DND-41 (cell line): ENCODE results near the gene NKAIN2.
"Not testable (repeated sequence)": the region's sequence is repeated elsewhere in the genome, so short reads cannot be mapped to it uniquely, and the experiment has no call there.

Source experiments
- ATAC-seq: fragments of 200-7000 bp; cut with Tn5 transposase; 3 replicates; pipeline ENCODE4 v1.9.1; 2021; ENCODE audit warnings: low read depth; ENCODE audit not compliant: insufficient read depth
- DNase-seq: peaks from one replicate; pipeline ENCODE4 v3.0.0-alpha.2; 2020
- H2AFZ ChIP-seq: 2 replicates; pipeline ENCODE4 v1.6.0; 2012; ENCODE audit warnings: low read depth, low read length
- H3K27ac ChIP-seq: 2 replicates; pipeline ENCODE4 v1.5.1; 2012; ENCODE audit warnings: low read length, inconsistent platforms
- H3K27me3 ChIP-seq: fragments of 200-600 bp; sonication (generic); 2 replicates; pipeline ENCODE4 v1.6.0; 2012; ENCODE audit warnings: low read length, mild to moderate bottlenecking, inconsistent platforms; ENCODE audit not compliant: insufficient read depth, poor library complexity
- H3K36me3 ChIP-seq: 2 replicates; pipeline ENCODE4 v1.5.1; 2012; ENCODE audit warnings: low read length, inconsistent platforms; ENCODE audit not compliant: insufficient read depth
- H3K4me1 ChIP-seq: 2 replicates; pipeline ENCODE4 v1.5.1; 2012; ENCODE audit warnings: mild to moderate bottlenecking, low read length; ENCODE audit not compliant: insufficient read depth
- H3K4me2 ChIP-seq: 2 replicates; pipeline ENCODE4 v1.6.0; 2012; ENCODE audit warnings: mild to moderate bottlenecking, moderate library complexity, low read length, inconsistent platforms; ENCODE audit not compliant: insufficient read depth
- H3K4me3 ChIP-seq, 2 experiments: fragments of 200-600 bp in 1 of 2; shearing (Covaris generic) in 1 of 2; 2 replicates each; pipeline ENCODE4 v1.5.1; 2012 to 2016; ENCODE audit warnings: inconsistent platforms in 2 of 2, low read length in 2 of 2, mild to moderate bottlenecking in 2 of 2, low read depth in 1 of 2, moderate library complexity in 1 of 2
- H3K79me2 ChIP-seq: 2 replicates; pipeline ENCODE4 v1.6.0; 2012; ENCODE audit warnings: low read length, inconsistent platforms; ENCODE audit not compliant: insufficient read depth
- H3K9ac ChIP-seq: 2 replicates; pipeline ENCODE4 v1.6.0; 2012; ENCODE audit warnings: low read depth, mild to moderate bottlenecking, inconsistent platforms, low read length, moderate library complexity
- H3K9me3 ChIP-seq: 2 replicates; pipeline ENCODE4 v1.5.1; 2012; ENCODE audit warnings: low read length, moderate library complexity, mild to moderate bottlenecking, inconsistent platforms; ENCODE audit not compliant: insufficient read depth, severe bottlenecking
- H4K20me1 ChIP-seq: 2 replicates; pipeline ENCODE4 v1.6.0; 2012; ENCODE audit warnings: low read length; ENCODE audit not compliant: insufficient read depth
- EZH2 ChIP-seq: IDR thresholded peaks from 3 replicates; pipeline ENCODE4 v1.6.1; 2012; ENCODE audit warnings: borderline replicate concordance, low read depth, mild to moderate bottlenecking, moderate library complexity, low read length, inconsistent platforms; ENCODE audit not compliant: severe bottlenecking
- TF ChIP-seq, protein P1 (sequence below): IDR thresholded peaks from 2 replicates; pipeline ENCODE4 v1.5.1; 2012; ENCODE audit warnings: borderline replicate concordance, low read length, moderate library complexity, mild to moderate bottlenecking; ENCODE audit not compliant: poor library complexity, severe bottlenecking; ENCODE audit errors: extremely low read depth

NKAIN2 gene

DNA sequence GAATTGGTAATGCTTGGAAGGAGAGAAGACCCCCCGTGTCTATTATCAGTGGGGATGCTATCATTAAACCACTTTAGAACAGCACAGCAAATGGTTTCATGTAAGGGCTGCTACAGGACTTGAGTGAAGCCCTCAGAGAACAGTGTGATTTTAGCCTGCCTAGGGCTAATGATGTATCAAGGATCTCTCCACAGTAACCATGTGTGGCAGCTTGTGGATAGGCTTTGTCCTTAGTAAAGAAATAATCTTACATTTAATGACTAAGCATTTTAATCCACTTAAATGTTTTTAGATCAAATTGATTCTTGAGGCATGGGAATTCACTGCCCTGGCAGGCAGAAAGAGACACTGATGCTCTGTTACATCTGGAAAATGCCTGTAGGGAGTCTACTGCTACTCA is 495.1 kb downstream of the NKAIN2 start:
- no peaks in the 10 kb centered on the region for H3K27me3 ChIP-seq
- DNase-seq (no peak), ATAC-seq (no peak)
- TF ChIP-seq EZH2, result no peak
- TF ChIP-seq, protein P1, sequence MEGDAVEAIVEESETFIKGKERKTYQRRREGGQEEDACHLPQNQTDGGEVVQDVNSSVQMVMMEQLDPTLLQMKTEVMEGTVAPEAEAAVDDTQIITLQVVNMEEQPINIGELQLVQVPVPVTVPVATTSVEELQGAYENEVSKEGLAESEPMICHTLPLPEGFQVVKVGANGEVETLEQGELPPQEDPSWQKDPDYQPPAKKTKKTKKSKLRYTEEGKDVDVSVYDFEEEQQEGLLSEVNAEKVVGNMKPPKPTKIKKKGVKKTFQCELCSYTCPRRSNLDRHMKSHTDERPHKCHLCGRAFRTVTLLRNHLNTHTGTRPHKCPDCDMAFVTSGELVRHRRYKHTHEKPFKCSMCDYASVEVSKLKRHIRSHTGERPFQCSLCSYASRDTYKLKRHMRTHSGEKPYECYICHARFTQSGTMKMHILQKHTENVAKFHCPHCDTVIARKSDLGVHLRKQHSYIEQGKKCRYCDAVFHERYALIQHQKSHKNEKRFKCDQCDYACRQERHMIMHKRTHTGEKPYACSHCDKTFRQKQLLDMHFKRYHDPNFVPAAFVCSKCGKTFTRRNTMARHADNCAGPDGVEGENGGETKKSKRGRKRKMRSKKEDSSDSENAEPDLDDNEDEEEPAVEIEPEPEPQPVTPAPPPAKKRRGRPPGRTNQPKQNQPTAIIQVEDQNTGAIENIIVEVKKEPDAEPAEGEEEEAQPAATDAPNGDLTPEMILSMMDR, result no peak
- no peak overlapping the region for H3K4me2 ChIP-seq
- no peaks in the 10 kb centered on the region for H3K9me3 ChIP-seq
- H3K79me2 ChIP-seq, result no peaks in the 10 kb centered on the region
- no peak overlapping the region for H3K27ac ChIP-seq
- H3K36me3 ChIP-seq, result no peaks in the 10 kb centered on the region
- no peaks in the 10 kb centered on the region for H4K20me1 ChIP-seq
- H2AFZ ChIP-seq, result no peak overlapping the region
- H3K4me3 ChIP-seq, result no peak overlapping the region
- no peaks in the 10 kb centered on the region for H3K4me1 ChIP-seq
- H3K9ac ChIP-seq, result no peak overlapping the region

DNA sequence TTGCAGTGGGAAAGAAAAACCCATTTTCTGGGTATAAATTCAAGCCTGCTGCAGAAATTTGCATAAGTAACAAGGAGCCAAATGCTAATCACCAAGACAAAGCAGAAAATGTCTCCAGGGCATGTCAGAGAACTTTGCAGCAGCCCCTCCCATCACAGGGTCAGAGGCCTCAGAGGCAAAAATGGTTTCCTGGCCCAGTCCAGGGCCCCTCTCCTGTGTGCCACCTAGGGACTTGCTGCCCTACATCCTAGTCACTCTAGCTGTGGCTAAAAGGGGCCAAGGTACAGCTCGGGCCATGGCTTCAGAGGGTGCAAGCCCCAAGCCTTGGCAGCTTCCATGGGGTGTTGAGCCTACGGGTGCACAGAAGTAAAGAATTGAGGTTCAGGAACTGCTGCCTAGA is 497.2 kb downstream of the NKAIN2 start:
- H3K27me3 ChIP-seq, H3K4me1 ChIP-seq, H3K27ac ChIP-seq, H2AFZ ChIP-seq, ATAC-seq, H3K9ac ChIP-seq, DNase-seq, H4K20me1 ChIP-seq, H3K36me3 ChIP-seq, H3K4me2 ChIP-seq, H3K4me3 ChIP-seq, H3K9me3 ChIP-seq, H3K79me2 ChIP-seq: not testable (repeated sequence)

DNA sequence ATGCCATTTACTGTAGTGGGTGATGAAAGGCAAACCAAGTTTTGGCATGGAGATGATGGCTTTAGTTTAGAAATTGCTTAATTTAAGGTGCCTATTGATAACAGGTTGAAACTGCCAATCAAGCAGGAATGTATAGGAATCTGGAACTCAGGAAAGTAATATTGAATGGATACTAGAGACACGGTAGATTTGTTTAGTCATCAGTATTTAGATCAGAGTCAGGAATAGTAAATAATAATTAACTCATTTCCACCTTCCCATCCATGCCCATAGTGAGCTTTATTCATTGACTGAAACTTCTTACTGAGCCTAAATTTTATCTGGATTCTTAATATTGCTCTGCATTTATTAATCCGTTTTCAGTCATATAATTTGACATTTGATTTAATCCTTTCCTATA is 500.3 kb downstream of the NKAIN2 start:
- no peaks in the 10 kb centered on the region for H3K27me3 ChIP-seq
- DNase-seq (no peak), ATAC-seq (no peak)
- no peaks in the 10 kb centered on the region for H3K79me2 ChIP-seq
- H3K4me1 ChIP-seq, result no peaks in the 10 kb centered on the region
- H3K4me2 ChIP-seq, result no peak overlapping the region
- no peak overlapping the region for H3K4me3 ChIP-seq
- H4K20me1 ChIP-seq, result no peaks in the 10 kb centered on the region
- H3K27ac ChIP-seq, result no peak overlapping the region
- TF ChIP-seq EZH2, result no peak
- TF ChIP-seq, protein P1, result no peak
- H3K9me3 ChIP-seq, result no peaks in the 10 kb centered on the region
- no peak overlapping the region for H3K9ac ChIP-seq
- H3K36me3 ChIP-seq, result no peaks in the 10 kb centered on the region
- H2AFZ ChIP-seq, result no peak overlapping the region

DNA sequence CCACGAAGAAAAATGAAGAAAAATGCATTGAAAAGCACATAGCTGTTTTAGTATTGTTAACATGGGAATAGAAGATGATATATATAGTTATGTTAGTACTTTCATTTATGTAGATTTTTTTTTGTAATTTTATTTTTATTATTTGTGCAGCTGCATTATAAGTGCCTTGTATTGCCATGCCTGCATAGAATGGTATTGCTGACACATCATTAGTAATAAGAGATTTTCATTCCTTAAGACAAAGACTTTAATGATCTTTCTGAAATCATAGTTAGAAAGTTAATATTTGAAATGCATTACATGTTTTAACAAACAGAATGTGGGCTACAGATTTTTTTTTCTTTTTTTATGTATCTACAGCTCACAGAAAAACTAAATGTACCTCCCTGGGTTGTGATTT is 506.5 kb downstream of the NKAIN2 start:
- Histone ChIP-seq H4K20me1 (no peaks in the 10 kb centered on the region), H2AFZ (no peak overlapping the region), H3K79me2 (no peaks in the 10 kb centered on the region), H3K4me2 (no peak overlapping the region), H3K9me3 (no peaks in the 10 kb centered on the region), H3K9ac (no peak overlapping the region), H3K27ac (no peak overlapping the region), H3K4me1 (no peaks in the 10 kb centered on the region), H3K4me3 (no peak overlapping the region), H3K36me3 (no peaks in the 10 kb centered on the region), H3K27me3 (no peaks in the 10 kb centered on the region)
- no peak for ATAC-seq
- no peak for DNase-seq
- TF ChIP-seq, protein P1, result no peak
- no peak for TF ChIP-seq EZH2
